ENCODE results near the gene GDA.

The GDA gene

GRCh38 chr9:72274441-72274840 lies 125.2 kb downstream of the GDA start:
- Mint-ChIP-seq H3K4me1 (no peaks in the 10 kb centered on the region), H3K27me3 (ENCODE audit: low read depth) (peaks cover 13% of the 10 kb centered on the region), H3K4me3 (no peak overlapping the region), H3K9me3 (no peaks in the 10 kb centered on the region), H3K27ac (no peak overlapping the region), H3K36me3 (ENCODE audit: low read depth) (no peaks in the 10 kb centered on the region)
- no peak for TF ChIP-seq CTCF (IDR thresholded peaks at IDR 0.05; ENCODE audit: unreplicated experiment in 3 of 3)

DNA sequence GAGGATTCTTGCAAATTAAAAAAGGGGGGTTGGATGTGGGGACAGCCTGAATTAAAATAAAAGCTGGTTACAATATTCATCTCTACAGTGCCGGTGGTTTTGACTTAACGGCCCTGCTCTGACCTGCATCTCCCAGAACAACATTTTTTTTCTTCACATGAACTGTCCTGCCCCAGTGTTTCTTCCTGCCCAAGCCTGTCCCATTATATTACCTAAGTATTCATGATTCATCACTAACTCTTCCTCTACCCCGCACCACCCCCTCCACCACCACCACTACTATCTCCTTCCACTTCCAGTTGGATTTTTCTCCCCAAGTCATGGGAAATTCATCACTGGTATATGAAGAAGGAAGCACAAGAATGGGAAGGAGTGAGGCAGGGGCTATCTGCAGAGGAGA lies 125.7 kb downstream of the GDA start:
- Mint-ChIP-seq H3K4me3 (no peak overlapping the region), H3K4me1 (no peaks in the 10 kb centered on the region), H3K9me3 (no peaks in the 10 kb centered on the region), H3K36me3 (ENCODE audit: low read depth) (no peaks in the 10 kb centered on the region), H3K27ac (no peak overlapping the region), H3K27me3 (ENCODE audit: low read depth) (peaks cover 13% of the 10 kb centered on the region)
- no peak for TF ChIP-seq CTCF (IDR thresholded peaks at IDR 0.05; ENCODE audit: unreplicated experiment in 3 of 3)

DNA sequence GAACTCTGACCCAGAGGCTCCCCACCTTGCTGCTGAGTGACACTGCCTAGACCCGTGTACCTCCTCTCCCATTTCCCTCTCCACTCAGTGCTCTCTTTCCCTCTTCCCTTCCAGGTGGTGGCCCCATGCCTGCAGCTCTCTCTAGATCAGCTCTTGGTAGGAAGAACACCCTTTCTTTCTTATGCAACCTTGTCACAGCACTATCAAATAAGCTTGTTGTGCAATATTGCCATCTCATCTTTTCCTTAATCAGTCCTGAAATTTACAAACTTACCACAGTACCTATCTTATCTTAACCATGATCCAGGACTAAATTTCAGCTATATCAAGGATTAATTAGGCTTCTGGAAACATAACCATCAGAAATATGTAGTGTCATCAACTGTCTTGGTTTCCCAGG lies 127.2 kb downstream of the GDA start:
- Mint-ChIP-seq H3K4me3 (no peak overlapping the region), H3K27ac (no peak overlapping the region), H3K9me3 (no peaks in the 10 kb centered on the region), H3K4me1 (no peaks in the 10 kb centered on the region), H3K27me3 (ENCODE audit: low read depth) (peaks cover 19% of the 10 kb centered on the region), H3K36me3 (ENCODE audit: low read depth) (no peaks in the 10 kb centered on the region)
- no peak for TF ChIP-seq CTCF (IDR thresholded peaks at IDR 0.05; ENCODE audit: unreplicated experiment in 3 of 3)

GRCh38 chr9:72278959-72279358 lies 129.7 kb downstream of the GDA start:
- TF ChIP-seq CTCF (IDR thresholded peaks at IDR 0.05; ENCODE audit: unreplicated experiment in 3 of 3), result no peak
- H3K27me3 Mint-ChIP-seq (ENCODE audit: low read depth), result peaks cover 19% of the 10 kb centered on the region

GRCh38 chr9:72280913-72281500 lies 131.8 kb downstream of the GDA start:
- peak; percentile 88 to 94 (median 93) for TF ChIP-seq CTCF (IDR thresholded peaks at IDR 0.05; ENCODE audit: unreplicated experiment in 3 of 3)
- no peaks in the 10 kb centered on the region for H3K4me1 Mint-ChIP-seq
- no peak overlapping the region for H3K4me3 Mint-ChIP-seq
- H3K27ac Mint-ChIP-seq, result no peak overlapping the region
- H3K27me3 Mint-ChIP-seq (ENCODE audit: low read depth), result peaks cover 17% of the 10 kb centered on the region
- no peaks in the 10 kb centered on the region for H3K9me3 Mint-ChIP-seq
- no peaks in the 10 kb centered on the region for H3K36me3 Mint-ChIP-seq (ENCODE audit: low read depth)

More at GRCh38 chr9:72278959-72279358, 129.7 kb downstream of the GDA start:
- H3K36me3 Mint-ChIP-seq (ENCODE audit: low read depth), result no peaks in the 10 kb centered on the region
- no peak overlapping the region for H3K4me3 Mint-ChIP-seq
- H3K9me3 Mint-ChIP-seq, result no peaks in the 10 kb centered on the region
- no peaks in the 10 kb centered on the region for H3K4me1 Mint-ChIP-seq
- H3K27ac Mint-ChIP-seq, result peak overlapping the region in 1 of 3 experiments; percentile 1

DNA sequence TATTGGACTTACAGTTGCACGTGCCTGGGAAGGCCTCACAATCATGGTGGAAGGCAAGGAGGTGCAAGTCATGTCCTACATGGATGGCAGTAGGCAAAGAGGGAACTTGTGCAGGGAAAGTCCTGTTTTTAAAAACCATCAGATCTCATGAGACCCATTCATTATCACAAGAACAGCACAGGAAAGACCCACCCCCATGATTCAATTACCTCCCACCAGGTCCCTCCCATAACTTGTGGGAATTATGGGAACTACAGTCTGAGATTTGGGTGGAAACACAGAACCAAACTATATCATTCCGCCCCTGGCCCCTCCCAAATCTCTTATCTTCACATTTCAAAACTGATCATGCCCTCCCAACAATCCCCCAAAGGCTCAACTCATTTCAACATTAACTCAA lies 140.2 kb downstream of the GDA start:
- H3K4me3 Mint-ChIP-seq, result no peak overlapping the region
- H3K36me3 Mint-ChIP-seq (ENCODE audit: low read depth), result peaks cover 4% of the 10 kb centered on the region
- no peak overlapping the region for H3K27ac Mint-ChIP-seq
- no peak for TF ChIP-seq CTCF (IDR thresholded peaks at IDR 0.05; ENCODE audit: unreplicated experiment in 3 of 3)
- H3K27me3 Mint-ChIP-seq (ENCODE audit: low read depth), result peaks cover 4% of the 10 kb centered on the region
- H3K9me3 Mint-ChIP-seq, result peaks cover 8% of the 10 kb centered on the region
- peaks cover 10% of the 10 kb centered on the region for H3K4me1 Mint-ChIP-seq

Measured in nephron (organoid).